DND-41 (cell line): ENCODE measurements around the gene ARPC4.

Experiments used
- ATAC-seq: fragments of 200-7000 bp; cut with Tn5 transposase; 3 replicates; pipeline ENCODE4 v1.9.1; 2021; ENCODE audit warnings: low read depth; ENCODE audit not compliant: insufficient read depth
- DNase-seq: peaks from one replicate; pipeline ENCODE4 v3.0.0-alpha.2; 2020
- H2AFZ ChIP-seq: 2 replicates; pipeline ENCODE4 v1.6.0; 2012; ENCODE audit warnings: low read depth, low read length
- H3K27ac ChIP-seq: 2 replicates; pipeline ENCODE4 v1.5.1; 2012; ENCODE audit warnings: low read length, inconsistent platforms
- H3K27me3 ChIP-seq: fragments of 200-600 bp; sonication (generic); 2 replicates; pipeline ENCODE4 v1.6.0; 2012; ENCODE audit warnings: low read length, mild to moderate bottlenecking, inconsistent platforms; ENCODE audit not compliant: insufficient read depth, poor library complexity
- H3K36me3 ChIP-seq: 2 replicates; pipeline ENCODE4 v1.5.1; 2012; ENCODE audit warnings: low read length, inconsistent platforms; ENCODE audit not compliant: insufficient read depth
- H3K4me1 ChIP-seq: 2 replicates; pipeline ENCODE4 v1.5.1; 2012; ENCODE audit warnings: mild to moderate bottlenecking, low read length; ENCODE audit not compliant: insufficient read depth
- H3K4me2 ChIP-seq: 2 replicates; pipeline ENCODE4 v1.6.0; 2012; ENCODE audit warnings: mild to moderate bottlenecking, moderate library complexity, low read length, inconsistent platforms; ENCODE audit not compliant: insufficient read depth
- H3K4me3 ChIP-seq, 2 experiments: fragments of 200-600 bp in 1 of 2; shearing (Covaris generic) in 1 of 2; 2 replicates each; pipeline ENCODE4 v1.5.1; 2012 to 2016; ENCODE audit warnings: inconsistent platforms in 2 of 2, low read length in 2 of 2, mild to moderate bottlenecking in 2 of 2, low read depth in 1 of 2, moderate library complexity in 1 of 2
- H3K79me2 ChIP-seq: 2 replicates; pipeline ENCODE4 v1.6.0; 2012; ENCODE audit warnings: low read length, inconsistent platforms; ENCODE audit not compliant: insufficient read depth
- H3K9ac ChIP-seq: 2 replicates; pipeline ENCODE4 v1.6.0; 2012; ENCODE audit warnings: low read depth, mild to moderate bottlenecking, inconsistent platforms, low read length, moderate library complexity
- H3K9me3 ChIP-seq: 2 replicates; pipeline ENCODE4 v1.5.1; 2012; ENCODE audit warnings: low read length, moderate library complexity, mild to moderate bottlenecking, inconsistent platforms; ENCODE audit not compliant: insufficient read depth, severe bottlenecking
- H4K20me1 ChIP-seq: 2 replicates; pipeline ENCODE4 v1.6.0; 2012; ENCODE audit warnings: low read length; ENCODE audit not compliant: insufficient read depth
- CTCF ChIP-seq: IDR thresholded peaks from 2 replicates; pipeline ENCODE4 v1.5.1; 2012; ENCODE audit warnings: borderline replicate concordance, low read length, moderate library complexity, mild to moderate bottlenecking; ENCODE audit not compliant: poor library complexity, severe bottlenecking; ENCODE audit errors: extremely low read depth
- EZH2 ChIP-seq: IDR thresholded peaks from 3 replicates; pipeline ENCODE4 v1.6.1; 2012; ENCODE audit warnings: borderline replicate concordance, low read depth, mild to moderate bottlenecking, moderate library complexity, low read length, inconsistent platforms; ENCODE audit not compliant: severe bottlenecking

ARPC4 gene

GRCh38 chr3:9776896-9777693 is 15.8 kb upstream of the ARPC4 start:
- no peak overlapping the region for H3K27ac ChIP-seq
- H4K20me1 ChIP-seq = peaks cover 31% of the 10 kb centered on the region
- H3K4me2 ChIP-seq = no peak overlapping the region
- H3K9ac ChIP-seq = no peak overlapping the region
- TF ChIP-seq CTCF = no peak
- peaks cover 8% of the 10 kb centered on the region for H3K27me3 ChIP-seq
- H3K9me3 ChIP-seq = no peaks in the 10 kb centered on the region
- peaks cover 28% of the 10 kb centered on the region for H3K4me1 ChIP-seq
- ATAC-seq (no peak), DNase-seq (no peak)
- no peak overlapping the region for H2AFZ ChIP-seq
- no peaks in the 10 kb centered on the region for H3K79me2 ChIP-seq
- no peak overlapping the region for H3K4me3 ChIP-seq
- peaks cover 9% of the 10 kb centered on the region for H3K36me3 ChIP-seq

- H4K20me1 ChIP-seq = peaks cover 31% of the 10 kb centered on the region
- peaks cover 28% of the 10 kb centered on the region for H3K4me1 ChIP-seq
- H3K4me3 ChIP-seq = no peak overlapping the region
- H3K36me3 ChIP-seq = peaks cover 14% of the 10 kb centered on the region
- peaks cover 8% of the 10 kb centered on the region for H3K27me3 ChIP-seq
- H3K4me2 ChIP-seq = no peak overlapping the region
- no peak overlapping the region for H2AFZ ChIP-seq
- TF ChIP-seq EZH2 (no peak), CTCF (no peak)
- no peaks in the 10 kb centered on the region for H3K79me2 ChIP-seq
- no peak overlapping the region for H3K9ac ChIP-seq
- H3K27ac ChIP-seq = no peak overlapping the region
- no peak for ATAC-seq
- DNase-seq = no peak
- no peaks in the 10 kb centered on the region for H3K9me3 ChIP-seq
Measured at GRCh38 chr3:9777694-9778021, 15.2 kb upstream of the ARPC4 start.

- peaks cover 28% of the 10 kb centered on the region for H3K4me1 ChIP-seq
- no peak overlapping the region for H2AFZ ChIP-seq
Measured at GRCh38 chr3:9778143-9779074, 14.5 kb upstream of the ARPC4 start.

More at GRCh38 chr3:9778143-9779074, 14.5 kb upstream of the ARPC4 start:
- Histone ChIP-seq H3K4me3 (no peak overlapping the region), H3K27me3 (peaks cover 8% of the 10 kb centered on the region), H3K4me2 (no peak overlapping the region), H4K20me1 (peaks cover 31% of the 10 kb centered on the region), H3K9ac (no peak overlapping the region), H3K9me3 (no peaks in the 10 kb centered on the region), H3K36me3 (peaks cover 17% of the 10 kb centered on the region), H3K27ac (no peak overlapping the region), H3K79me2 (no peaks in the 10 kb centered on the region)
- DNase-seq (no peak), ATAC-seq (no peak)
- no peak for TF ChIP-seq CTCF
- no peak for TF ChIP-seq EZH2
